Measurements from ENCODE around the gene LACC1. TPM values are rescaled to one million over a fixed set of nuclear protein-coding genes. Genes with fewer than 3 reads are reported as not detected.

The LACC1 gene
- total RNA-seq, 4 donors from 2014 or later, result 0.71 to 4.5 (median 1.7) TPM

DNA sequence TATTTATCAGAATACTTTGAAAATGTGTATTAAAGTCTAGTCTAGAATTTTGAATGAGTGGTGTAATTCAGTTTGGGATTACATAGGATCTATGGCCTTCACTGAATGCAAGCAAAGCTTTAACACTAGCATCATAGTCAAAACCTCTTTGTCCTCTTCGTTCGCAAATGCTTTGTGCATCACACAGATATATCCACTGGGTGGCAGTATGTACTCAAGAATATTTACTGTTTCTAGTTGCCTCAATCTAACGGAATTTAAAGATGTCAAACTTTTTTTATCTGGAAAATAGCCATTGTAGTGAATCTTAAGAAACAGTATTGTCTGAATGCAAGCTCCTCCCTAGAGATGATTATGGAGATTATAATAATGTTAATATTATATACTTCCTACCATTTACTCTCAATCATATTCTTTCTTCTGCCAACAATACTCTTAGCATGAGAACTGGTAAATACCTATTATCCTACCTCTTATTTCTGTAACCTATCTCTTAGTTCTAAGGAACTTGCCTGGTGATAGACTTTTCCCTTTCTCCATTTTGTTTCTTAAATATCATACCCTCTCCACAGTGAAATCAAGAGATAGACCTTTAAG, 25.8 kb downstream of the LACC1 start:
- Histone ChIP-seq H3K27me3 (no peaks in the 10 kb centered on the region), H3K27ac (no peak overlapping the region), H3K4me1 (peaks cover 0 to 4% of the 10 kb centered on the region in 2 donors), H3K4me3 (no peak overlapping the region), H3K9me3 (no peaks in the 10 kb centered on the region), H3K36me3 (no peaks in the 10 kb centered on the region)
- TF ChIP-seq, protein P1, sequence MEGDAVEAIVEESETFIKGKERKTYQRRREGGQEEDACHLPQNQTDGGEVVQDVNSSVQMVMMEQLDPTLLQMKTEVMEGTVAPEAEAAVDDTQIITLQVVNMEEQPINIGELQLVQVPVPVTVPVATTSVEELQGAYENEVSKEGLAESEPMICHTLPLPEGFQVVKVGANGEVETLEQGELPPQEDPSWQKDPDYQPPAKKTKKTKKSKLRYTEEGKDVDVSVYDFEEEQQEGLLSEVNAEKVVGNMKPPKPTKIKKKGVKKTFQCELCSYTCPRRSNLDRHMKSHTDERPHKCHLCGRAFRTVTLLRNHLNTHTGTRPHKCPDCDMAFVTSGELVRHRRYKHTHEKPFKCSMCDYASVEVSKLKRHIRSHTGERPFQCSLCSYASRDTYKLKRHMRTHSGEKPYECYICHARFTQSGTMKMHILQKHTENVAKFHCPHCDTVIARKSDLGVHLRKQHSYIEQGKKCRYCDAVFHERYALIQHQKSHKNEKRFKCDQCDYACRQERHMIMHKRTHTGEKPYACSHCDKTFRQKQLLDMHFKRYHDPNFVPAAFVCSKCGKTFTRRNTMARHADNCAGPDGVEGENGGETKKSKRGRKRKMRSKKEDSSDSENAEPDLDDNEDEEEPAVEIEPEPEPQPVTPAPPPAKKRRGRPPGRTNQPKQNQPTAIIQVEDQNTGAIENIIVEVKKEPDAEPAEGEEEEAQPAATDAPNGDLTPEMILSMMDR (IDR thresholded peaks at IDR 0.05 in 4 of 5, conservative IDR thresholded peaks at IDR 0.05 in 1 of 5), result peak; percentile 66 to 84 (median 76)
- TF ChIP-seq POLR2A (IDR thresholded peaks at IDR 0.05), result no peak
- DNase-seq (no peak), ATAC-seq (peak; percentile 61 to 77)
- in situ Hi-C loops (cut with MboI; ENCODE audit: low sequenced_read_pairs in 4 of 4) (loop anchor here (5.0 to 25.0 kb wide), 13 partner anchors 132 to 1407 kb away; partner anchors contain the start of genes GPALPP1 (in 3 of the 4) and NUFIP1 (in 3 of the 4)), intact Hi-C loops (cut with DNase I; ENCODE audit: low total_unique reads) (loop anchor here (1.0 to 10.0 kb wide), 5 partner anchors 142 to 1379 kb away; no protein-coding TSS in a partner anchor)

DNA sequence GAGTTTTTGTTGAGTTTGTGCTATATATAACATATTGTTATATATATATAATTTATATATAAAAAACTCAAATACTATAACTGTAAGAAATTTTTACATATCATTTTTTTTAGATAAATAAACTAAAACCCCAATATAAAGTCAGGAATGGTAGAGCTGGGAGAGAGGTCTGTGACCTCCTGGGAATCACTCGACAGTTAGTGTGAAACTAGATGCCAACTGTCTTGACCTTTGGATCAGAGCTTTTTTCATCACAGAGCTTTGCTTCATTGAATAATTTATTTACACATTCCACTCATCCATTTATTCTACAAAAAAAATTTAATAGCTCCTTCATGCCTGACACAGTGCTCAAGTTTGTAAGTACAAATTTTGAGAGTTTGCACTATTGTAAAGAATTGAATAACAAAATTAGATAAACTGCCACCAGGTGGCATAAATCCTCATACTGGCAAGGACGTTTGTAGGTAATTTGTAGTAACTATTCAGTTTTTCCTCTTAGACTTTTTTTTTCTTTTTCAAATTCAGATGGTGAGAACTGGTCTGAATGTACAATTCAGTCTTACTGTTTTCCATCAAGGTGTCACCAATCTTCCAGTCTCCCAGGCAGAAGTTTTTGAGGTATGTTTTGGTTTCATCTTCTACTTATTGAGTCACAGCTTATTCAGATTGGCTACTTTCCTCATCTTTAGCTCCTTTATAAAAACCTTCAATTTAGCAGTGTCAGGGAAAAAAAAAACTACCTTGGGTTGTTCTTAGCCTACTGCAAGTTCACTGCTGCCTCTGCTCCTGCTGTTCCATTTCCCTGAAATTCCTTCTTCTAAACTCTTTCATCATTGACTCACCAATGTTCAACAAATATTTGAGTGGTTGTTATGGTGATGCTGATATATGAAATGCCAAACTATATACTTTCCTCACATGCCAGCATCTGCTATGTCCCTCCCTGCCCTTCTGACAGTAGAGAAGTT, 28.7 kb downstream of the LACC1 start:
- Histone ChIP-seq H3K27me3 (no peaks in the 10 kb centered on the region), H3K4me1 (peaks cover 0 to 8% of the 10 kb centered on the region in 2 donors), H3K9me3 (no peaks in the 10 kb centered on the region), H3K4me3 (no peak overlapping the region), H3K36me3 (no peaks in the 10 kb centered on the region), H3K27ac (no peak overlapping the region)
- TF ChIP-seq, protein P1 (IDR thresholded peaks at IDR 0.05 in 4 of 5, conservative IDR thresholded peaks at IDR 0.05 in 1 of 5), result peak; percentile 46 to 66 (median 59)
- no peak for TF ChIP-seq POLR2A (IDR thresholded peaks at IDR 0.05)
- no peak for ATAC-seq
- DNase-seq, result no peak
- in situ Hi-C loops (cut with MboI; ENCODE audit: low sequenced_read_pairs in 4 of 4), result loop anchor here (5.0 to 25.0 kb wide), 13 partner anchors 129 to 1404 kb away; partner anchors contain the start of genes GPALPP1 (in 3 of the 4) and NUFIP1 (in 3 of the 4)
- intact Hi-C loops (cut with DNase I; ENCODE audit: low total_unique reads), result loop anchor here (2.0 to 10.0 kb wide), 6 partner anchors 139 to 1376 kb away; no protein-coding TSS in a partner anchor

DNA sequence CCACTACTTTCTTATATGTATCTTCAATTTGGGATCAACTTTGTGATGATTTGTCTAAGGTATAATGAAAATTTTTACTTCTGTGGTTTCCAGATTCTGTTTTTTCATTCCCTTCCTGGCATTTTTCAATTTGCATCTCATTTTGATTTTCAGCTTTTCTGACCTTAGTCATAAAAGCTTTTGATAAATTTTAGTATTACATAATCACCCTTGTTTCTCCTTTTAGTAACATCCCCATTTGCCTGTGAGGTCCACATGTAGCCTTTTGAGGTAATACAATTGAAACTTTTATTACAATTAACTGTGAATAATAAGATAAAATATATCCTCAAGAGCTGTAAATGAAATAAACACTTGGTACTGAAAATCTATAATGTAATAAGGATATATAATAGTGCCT, 31.2 kb downstream of the LACC1 start:
- no peak for TF ChIP-seq POLR2A (IDR thresholded peaks at IDR 0.05)
- TF ChIP-seq, protein P1 (IDR thresholded peaks at IDR 0.05 in 4 of 5, conservative IDR thresholded peaks at IDR 0.05 in 1 of 5), result no peak
- Histone ChIP-seq H3K9me3 (no peaks in the 10 kb centered on the region), H3K4me3 (no peak overlapping the region), H3K36me3 (no peaks in the 10 kb centered on the region), H3K4me1 (peaks cover 0 to 5% of the 10 kb centered on the region in 2 donors), H3K27me3 (no peaks in the 10 kb centered on the region), H3K27ac (no peak overlapping the region)
- in situ Hi-C loops (cut with MboI; ENCODE audit: low sequenced_read_pairs in 4 of 4) (loop anchor here (25.0 kb wide), 6 partner anchors 126 to 1401 kb away; partner anchors contain the start of genes GPALPP1 (in 3 of the 4) and NUFIP1 (in 3 of the 4)), intact Hi-C loops (cut with DNase I; ENCODE audit: low total_unique reads) (no loop called here)
- DNase-seq (no peak), ATAC-seq (no peak)

DNA sequence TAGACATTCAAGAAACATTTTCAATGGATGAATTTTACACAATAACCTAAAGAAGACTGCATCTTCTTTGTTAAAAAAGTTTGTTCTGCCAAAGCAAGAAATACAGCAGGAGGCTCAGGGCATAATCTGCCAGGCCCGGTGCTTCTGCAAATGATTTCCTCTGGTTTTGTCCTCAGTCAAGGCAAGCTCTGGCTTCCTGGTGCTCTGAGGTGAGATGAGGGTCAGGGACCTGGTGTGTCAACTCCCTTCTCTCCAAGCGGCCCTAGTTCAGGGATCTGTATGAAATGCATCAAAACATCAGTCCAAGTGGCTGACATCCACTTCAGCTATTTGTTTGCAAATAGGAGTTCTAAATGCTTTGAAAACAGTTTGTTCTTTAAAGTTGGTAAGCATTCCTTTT, 31.6 kb downstream of the LACC1 start:
- ATAC-seq (no peak), DNase-seq (no peak)
- Histone ChIP-seq H3K4me3 (no peak overlapping the region), H3K27ac (no peak overlapping the region), H3K36me3 (no peaks in the 10 kb centered on the region), H3K9me3 (no peaks in the 10 kb centered on the region), H3K4me1 (peaks cover 0 to 4% of the 10 kb centered on the region in 2 donors), H3K27me3 (no peaks in the 10 kb centered on the region)
- intact Hi-C loops (cut with DNase I; ENCODE audit: low total_unique reads), result no loop called here
- TF ChIP-seq, protein P1 (IDR thresholded peaks at IDR 0.05 in 4 of 5, conservative IDR thresholded peaks at IDR 0.05 in 1 of 5), result no peak
- no peak for TF ChIP-seq POLR2A (IDR thresholded peaks at IDR 0.05)
- in situ Hi-C loops (cut with MboI; ENCODE audit: low sequenced_read_pairs in 4 of 4), result loop anchor here (25.0 kb wide), 6 partner anchors 126 to 1401 kb away; partner anchors contain the start of genes GPALPP1 (in 3 of the 4) and NUFIP1 (in 3 of the 4)
